HepG2 (cell line): ENCODE results near the gene ENDOG. TPM values are rescaled to one million over a fixed set of nuclear protein-coding genes. Genes with fewer than 3 reads are reported as not detected.

ENCODE experiments used
- BORCS8-MEF2B ChIP-seq: sonication (generic); formaldehyde crosslinking; IDR thresholded peaks from 2 replicates; pipeline ENCODE4 v1.8.0; 2022; ENCODE audit warnings: mild to moderate bottlenecking, missing genetic modification reagents
- CSRNP1 ChIP-seq: sonication (generic); formaldehyde crosslinking; IDR thresholded peaks from 2 replicates; pipeline ENCODE4 v1.8.1; 2023; ENCODE audit warnings: mild to moderate bottlenecking, missing genetic modification reagents
- ELF1 ChIP-seq: sonication (generic); formaldehyde crosslinking; IDR thresholded peaks from 2 replicates; pipeline ENCODE4 v1.4.0; 2020; ENCODE audit warnings: missing genetic modification reagents
- SIN3A ChIP-seq: IDR thresholded peaks from 2 replicates; pipeline ENCODE4 v1.6.1; 2011; ENCODE audit warnings: low read depth, mild to moderate bottlenecking, control low read depth, low read length, borderline replicate concordance
- SMYD3 ChIP-seq: sonication (generic); formaldehyde crosslinking; IDR thresholded peaks from 2 replicates; pipeline ENCODE4 v1.8.1; 2023; ENCODE audit warnings: mild to moderate bottlenecking, missing genetic modification reagents
- SUZ12 ChIP-seq: fragments of 150-350 bp; IDR thresholded peaks from 2 replicates; pipeline ENCODE4 v1.6.1; 2014; ENCODE audit warnings: low read depth, low read length
- TRAFD1 ChIP-seq: sonication (generic); formaldehyde crosslinking; IDR thresholded peaks from 2 replicates; pipeline ENCODE4 v1.5.1; 2020; ENCODE audit warnings: missing genetic modification reagents, mild to moderate bottlenecking, borderline replicate concordance
- ZNF382 ChIP-seq: sonication (generic); formaldehyde crosslinking; IDR thresholded peaks from 2 replicates; pipeline ENCODE4 v1.5.0; 2020; ENCODE audit warnings: missing genetic modification reagents, mild to moderate bottlenecking, borderline replicate concordance
- ZNF407 ChIP-seq: sonication (generic); formaldehyde crosslinking; IDR thresholded peaks from one replicate; pipeline ENCODE4 v1.5.1; 2020; ENCODE audit warnings: mild to moderate bottlenecking, missing genetic modification reagents; ENCODE audit errors: not compliant biosample characterization
- ZNF598 ChIP-seq: sonication (generic); formaldehyde crosslinking; IDR thresholded peaks from 2 replicates; pipeline ENCODE4 v1.5.1; 2020; ENCODE audit warnings: mild to moderate bottlenecking, missing genetic modification reagents, borderline replicate concordance
- ZNF720 ChIP-seq: sonication (generic); formaldehyde crosslinking; IDR thresholded peaks from 2 replicates; pipeline ENCODE4 v1.4.0; 2020; ENCODE audit warnings: missing genetic modification reagents
- ZNF792 ChIP-seq: IDR thresholded peaks from 2 replicates; pipeline ENCODE4 v1.6.1; 2016
- polyA plus RNA-seq, 8 experiments: library from polyadenylated mRNA; depleted of rRNA in 3 of 8; stranded (reverse) in 7 of 8; unstranded in 1 of 8; fragments of >200 nt; fragmentation: Illumina TruSeq in 4 of 8; extraction: Trizol in 4 of 8; gene quantifications; 2 replicates each; pipeline versions ENCODE4 v1.2.1 to v1.2.3, GENCODE V29; 2011 to 2016; ENCODE audit warnings: low read depth in 4 of 8, missing spikeins in 1 of 8, mixed read lengths in 1 of 8; ENCODE audit not compliant: insufficient read depth in 1 of 8
- total RNA-seq, 5 experiments: library from RNA; depleted of rRNA; stranded (reverse); fragments of >200 nt; fragmentation: Illumina TruSeq; extraction: Trizol; gene quantifications; 2 replicates each; pipeline ENCODE4 v1.2.3, GENCODE V29; 2016; ENCODE audit warnings: low read depth in 1 of 5
- TF ChIP-seq, protein P1 (sequence below): sonication (generic); formaldehyde crosslinking; IDR thresholded peaks from 2 replicates; pipeline ENCODE4 v1.4.0; 2020; ENCODE audit warnings: missing genetic modification reagents
- TF ChIP-seq, protein P2 (sequence below): sonication (generic); formaldehyde crosslinking; IDR thresholded peaks from 2 replicates; pipeline ENCODE4 v1.8.1; 2022; ENCODE audit warnings: mild to moderate bottlenecking, missing genetic modification reagents

The ENDOG gene
- total and polyA plus RNA-seq, 2 of the 13 experiments (the other 11 are each of a cell fraction or from before 2014, with no cell fraction given) = 26.3 to 28.8 TPM

DNA sequence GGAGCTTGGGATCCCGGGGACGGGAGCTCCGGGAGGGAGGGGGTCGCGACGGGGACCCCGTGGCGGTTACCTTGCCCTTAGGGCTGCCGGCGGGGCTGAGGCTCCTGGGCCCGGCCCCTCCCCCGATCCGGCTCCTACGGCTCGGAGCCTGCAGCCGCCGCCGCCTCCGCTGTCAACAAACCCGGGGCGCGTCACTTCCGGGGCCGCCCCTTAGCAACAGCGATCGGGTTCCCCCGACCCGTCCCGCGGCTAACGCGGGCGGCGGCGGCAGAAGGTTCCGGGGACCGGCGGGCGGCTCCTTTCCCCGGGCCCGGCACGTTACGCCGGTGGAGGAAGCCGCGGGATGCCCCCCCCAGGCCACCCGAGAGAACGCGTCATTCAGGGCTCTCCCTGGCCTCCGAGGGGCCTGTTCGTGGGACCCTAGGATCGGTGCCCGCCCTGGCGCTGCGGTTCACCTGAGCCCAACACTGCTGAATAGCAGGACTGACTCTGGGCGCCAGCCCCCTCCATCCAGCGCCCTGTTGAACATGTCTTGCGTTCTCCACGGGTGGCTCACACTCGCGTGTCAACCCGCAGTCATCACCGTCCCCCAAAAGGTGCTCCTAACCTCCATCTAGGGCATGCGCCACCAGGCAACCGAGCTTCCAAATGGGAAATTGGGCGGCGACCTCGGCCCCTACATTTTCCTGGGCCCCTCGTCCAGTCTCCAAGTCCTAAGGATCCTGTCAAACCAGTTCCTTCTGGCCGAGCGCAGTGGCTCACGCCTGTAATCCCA is 46.4 kb upstream of the ENDOG start, which contains the start of gene ZER1 (continued):
- peak; percentile 95 for TF ChIP-seq ZNF407 (CRISPR knock-in tag)
- no peak for TF ChIP-seq ZNF720
- peak; percentile 97; the same call in 1 of the 2 replicates for TF ChIP-seq ZNF598 (CRISPR knock-in tag)
- TF ChIP-seq TRAFD1 (CRISPR knock-in tag) = no peak
- TF ChIP-seq, protein P1, sequence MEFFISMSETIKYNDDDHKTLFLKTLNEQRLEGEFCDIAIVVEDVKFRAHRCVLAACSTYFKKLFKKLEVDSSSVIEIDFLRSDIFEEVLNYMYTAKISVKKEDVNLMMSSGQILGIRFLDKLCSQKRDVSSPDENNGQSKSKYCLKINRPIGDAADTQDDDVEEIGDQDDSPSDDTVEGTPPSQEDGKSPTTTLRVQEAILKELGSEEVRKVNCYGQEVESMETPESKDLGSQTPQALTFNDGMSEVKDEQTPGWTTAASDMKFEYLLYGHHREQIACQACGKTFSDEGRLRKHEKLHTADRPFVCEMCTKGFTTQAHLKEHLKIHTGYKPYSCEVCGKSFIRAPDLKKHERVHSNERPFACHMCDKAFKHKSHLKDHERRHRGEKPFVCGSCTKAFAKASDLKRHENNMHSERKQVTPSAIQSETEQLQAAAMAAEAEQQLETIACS (CRISPR knock-in tag) = no peak
- TF ChIP-seq SMYD3 (CRISPR knock-in tag) = 0 out of 2 replicates have a peak, but pooled peaks have one; percentile 36
- TF ChIP-seq ELF1 = peak; percentile 77
- TF ChIP-seq ZNF792 (CRISPR knock-in tag) = peak; percentile 95
- TF ChIP-seq SIN3A = peak; percentile 74; the same call in 1 of the 2 replicates
- TF ChIP-seq ZNF382 (CRISPR knock-in tag) = no peak
- peak; percentile 87; the same call in 1 of the 2 replicates for TF ChIP-seq CSRNP1 (CRISPR knock-in tag)
- TF ChIP-seq SUZ12 = no peak
- TF ChIP-seq, protein P2, sequence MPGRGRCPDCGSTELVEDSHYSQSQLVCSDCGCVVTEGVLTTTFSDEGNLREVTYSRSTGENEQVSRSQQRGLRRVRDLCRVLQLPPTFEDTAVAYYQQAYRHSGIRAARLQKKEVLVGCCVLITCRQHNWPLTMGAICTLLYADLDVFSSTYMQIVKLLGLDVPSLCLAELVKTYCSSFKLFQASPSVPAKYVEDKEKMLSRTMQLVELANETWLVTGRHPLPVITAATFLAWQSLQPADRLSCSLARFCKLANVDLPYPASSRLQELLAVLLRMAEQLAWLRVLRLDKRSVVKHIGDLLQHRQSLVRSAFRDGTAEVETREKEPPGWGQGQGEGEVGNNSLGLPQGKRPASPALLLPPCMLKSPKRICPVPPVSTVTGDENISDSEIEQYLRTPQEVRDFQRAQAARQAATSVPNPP (CRISPR knock-in tag) = no peak
- peak; percentile 86 for TF ChIP-seq BORCS8-MEF2B
